IMR-90 (cell line): ENCODE data around the gene ZDHHC22. TPM values are rescaled to one million over a fixed set of nuclear protein-coding genes. Genes with fewer than 3 reads are reported as not detected.

Source experiments
- ATAC-seq: fragments of 200-7000 bp; cut with Tn5 transposase; 2 replicates; pipeline ENCODE4 v1.9.1; 2020; ENCODE audit warnings: low read depth, mild to moderate bottlenecking, moderate library complexity
- BruUV-seq: library from RNA; stranded (reverse); fragments of 400-500 nt; replicated peaks from 2 replicates; lab custom pipeline; 2021; lab: Mats Ljungman, UMichigan
- CTCF ChIA-PET: fragments of 300-600 bp; formaldehyde crosslinking; extraction: SDS; loops from one replicate; lab custom pipeline; 2021; ENCODE audit warnings: antibody characterized with exemption; lab: Yijun Ruan, JAX
- POLR2A ChIA-PET: fragments of 300-600 bp; sonication (Branson Sonifier 250); formaldehyde crosslinking; loops from one replicate; lab custom pipeline; 2022; ENCODE audit warnings: antibody characterized with exemption; ENCODE audit not compliant: unreplicated experiment; lab: Charles Lee
- DNase-seq: peaks from one replicate; pipeline ENCODE4 v3.0.0; 2013
- H2AFZ ChIP-seq: replicated peaks from 2 replicates; pipeline ENCODE3; 2013; ENCODE audit warnings: low read length, mild to moderate bottlenecking; ENCODE audit not compliant: poor library complexity
- H2AK5ac ChIP-seq: 2 replicates; pipeline ENCODE4 v1.6.1; 2013; ENCODE audit warnings: low read depth, low read length, inconsistent platforms
- H2AK9ac ChIP-seq: replicated peaks from 2 replicates; pipeline ENCODE3; 2013; ENCODE audit warnings: mild to moderate bottlenecking, low read depth, low read length, moderate library complexity; ENCODE audit not compliant: poor library complexity
- H2BK120ac ChIP-seq: 2 replicates; pipeline ENCODE4 v1.6.1; 2013; ENCODE audit warnings: low read depth, low read length, inconsistent platforms
- H2BK15ac ChIP-seq: 3 replicates; pipeline ENCODE4 v1.6.1; 2013; ENCODE audit warnings: low read depth, low read length, inconsistent platforms
- H2BK20ac ChIP-seq: 2 replicates; pipeline ENCODE4 v1.6.1; 2013; ENCODE audit warnings: low read depth, mild to moderate bottlenecking, inconsistent platforms, low read length, moderate library complexity
- H2BK5ac ChIP-seq: 2 replicates; pipeline ENCODE4 v1.6.1; 2013; ENCODE audit warnings: mild to moderate bottlenecking, low read depth, low read length, inconsistent platforms; ENCODE audit not compliant: poor library complexity, severe bottlenecking
- H3K14ac ChIP-seq: replicated peaks from 2 replicates; pipeline ENCODE4 v1.6.1; 2013; ENCODE audit warnings: low read depth, low read length, inconsistent platforms
- H3K18ac ChIP-seq: 2 replicates; pipeline ENCODE4 v1.6.1; 2013; ENCODE audit warnings: low read depth, low read length, control low read depth
- H3K23ac ChIP-seq: 2 replicates; pipeline ENCODE4 v1.6.1; 2013; ENCODE audit warnings: low read depth, low read length, inconsistent platforms
- H3K27ac ChIP-seq: 2 replicates; pipeline ENCODE4 v1.5.1; 2013; ENCODE audit warnings: mild to moderate bottlenecking, control low read depth, low read length; ENCODE audit not compliant: insufficient read depth
- H3K27me3 ChIP-seq: 2 replicates; pipeline ENCODE4 v1.6.1; 2013; ENCODE audit warnings: low read length; ENCODE audit not compliant: control insufficient read depth, insufficient read depth
- H3K36me3 ChIP-seq: 2 replicates; pipeline ENCODE4 v1.6.1; 2013; ENCODE audit warnings: low read length, mixed read lengths; ENCODE audit not compliant: control insufficient read depth, insufficient read depth
- H3K4ac ChIP-seq: 2 replicates; pipeline ENCODE4 v1.6.1; 2013; ENCODE audit warnings: low read depth, low read length, inconsistent platforms
- H3K4me1 ChIP-seq: 2 replicates; pipeline ENCODE4 v1.6.1; 2013; ENCODE audit warnings: low read length, mixed read lengths; ENCODE audit not compliant: control insufficient read depth, insufficient read depth
- H3K4me2 ChIP-seq: 2 replicates; pipeline ENCODE4 v1.6.1; 2013; ENCODE audit warnings: low read depth, mild to moderate bottlenecking, control low read depth, low read length, moderate library complexity
- H3K4me3 ChIP-seq: 2 replicates; pipeline ENCODE4 v1.5.1; 2013; ENCODE audit warnings: low read depth, mild to moderate bottlenecking, control low read depth, low read length, moderate library complexity; ENCODE audit not compliant: insufficient read depth
- H3K56ac ChIP-seq: 2 replicates; pipeline ENCODE4 v1.6.1; 2013; ENCODE audit warnings: low read length, inconsistent platforms; ENCODE audit not compliant: insufficient read depth; ENCODE audit errors: extremely low read depth
- H3K79me1 ChIP-seq, 2 experiments: 2 replicates each; pipeline ENCODE4 v1.6.1; 2013; ENCODE audit warnings: low read length in 2 of 2, inconsistent platforms in 1 of 2, low read depth in 1 of 2
- H3K9ac ChIP-seq: 2 replicates; pipeline ENCODE4 v1.6.1; 2013; ENCODE audit warnings: low read depth, low read length, control low read depth
- H3K9me1 ChIP-seq: 2 replicates; pipeline ENCODE4 v1.6.1; 2013; ENCODE audit warnings: low read length, inconsistent platforms; ENCODE audit not compliant: insufficient read depth
- H3K9me3 ChIP-seq: 2 replicates; pipeline ENCODE4 v1.6.1; 2013; ENCODE audit warnings: low read length; ENCODE audit not compliant: control insufficient read depth, insufficient read depth
- H4K20me1 ChIP-seq: 2 replicates; pipeline ENCODE4 v1.6.1; 2013; ENCODE audit warnings: low read length, inconsistent platforms; ENCODE audit not compliant: insufficient read depth
- H4K5ac ChIP-seq: 2 replicates; pipeline ENCODE4 v1.6.1; 2013; ENCODE audit warnings: mild to moderate bottlenecking, low read depth, low read length, control low read depth
- H4K8ac ChIP-seq, 2 experiments: 2 replicates each; pipeline ENCODE4 v1.6.1; 2013; ENCODE audit warnings: low read depth in 2 of 2, low read length in 2 of 2, control low read depth in 1 of 2, inconsistent platforms in 1 of 2
- H4K91ac ChIP-seq: 2 replicates; pipeline ENCODE4 v1.6.1; 2013; ENCODE audit warnings: low read depth, low read length, inconsistent platforms; ENCODE audit not compliant: insufficient read depth
- MAZ ChIP-seq: IDR thresholded peaks from 2 replicates; pipeline ENCODE4 v1.6.1; 2012; ENCODE audit warnings: low read depth, mild to moderate bottlenecking, low read length, improper control_type of control experiment, moderate library complexity, borderline replicate concordance
- POLR2A ChIP-seq: IDR thresholded peaks from 2 replicates; pipeline ENCODE4 v1.6.1; 2012; ENCODE audit warnings: mild to moderate bottlenecking, low read depth, low read length
- RFX5 ChIP-seq: IDR thresholded peaks from 2 replicates; pipeline ENCODE4 v1.8.0; 2012; ENCODE audit warnings: low read depth, mild to moderate bottlenecking, low read length, moderate library complexity
- WGBS, 2 experiments: methylation state at CpG; one replicate each; pipeline versions ENCODE4 v1.1.5 to v1.1.7; 2013; ENCODE audit warnings: missing lambda C conversion rate in 2 of 2; ENCODE audit not compliant: insufficient read length in 1 of 2; ENCODE audit errors: extremely low coverage in 2 of 2; 5-methylcytosine and 5-hydroxymethylcytosine counted together
- dilution Hi-C: fragments of 300-500 bp; cut with HindIII; formaldehyde crosslinking; loops from one replicate; pipeline ENCODE4 v1.14.3; 2018; ENCODE audit warnings: low sequenced_read_pairs; ENCODE audit not compliant: unreplicated experiment
- in situ Hi-C: fragments of 300-500 bp; cut with MboI; formaldehyde crosslinking; loops from 3 replicates; pipeline ENCODE4 v1.14.3; 2019; ENCODE audit warnings: low sequenced_read_pairs, inconsistent platforms, mixed read lengths
- intact Hi-C: fragments of 100-400 bp; cut with micrococcal nuclease; formaldehyde crosslinking; loops from 2 replicates; pipeline ENCODE4 v1.10.0; 2022
- polyA plus RNA-seq, 3 experiments: library from polyadenylated mRNA; depleted of rRNA; stranded (reverse); fragments of >200 nt; gene quantifications; 2 replicates each; pipeline ENCODE4 v1.2.3, GENCODE V29; 2012; ENCODE audit warnings: low replicate concordance in 1 of 3
- total RNA-seq: library from RNA; depleted of rRNA; stranded (reverse); fragments of >200 nt; gene quantifications from 2 replicates; pipeline ENCODE4 v1.2.3, GENCODE V29; 2012

ZDHHC22 gene
- total and polyA plus RNA-seq, 2 of the 4 experiments (the other 2 are of a cell fraction), result not detected

DNA sequence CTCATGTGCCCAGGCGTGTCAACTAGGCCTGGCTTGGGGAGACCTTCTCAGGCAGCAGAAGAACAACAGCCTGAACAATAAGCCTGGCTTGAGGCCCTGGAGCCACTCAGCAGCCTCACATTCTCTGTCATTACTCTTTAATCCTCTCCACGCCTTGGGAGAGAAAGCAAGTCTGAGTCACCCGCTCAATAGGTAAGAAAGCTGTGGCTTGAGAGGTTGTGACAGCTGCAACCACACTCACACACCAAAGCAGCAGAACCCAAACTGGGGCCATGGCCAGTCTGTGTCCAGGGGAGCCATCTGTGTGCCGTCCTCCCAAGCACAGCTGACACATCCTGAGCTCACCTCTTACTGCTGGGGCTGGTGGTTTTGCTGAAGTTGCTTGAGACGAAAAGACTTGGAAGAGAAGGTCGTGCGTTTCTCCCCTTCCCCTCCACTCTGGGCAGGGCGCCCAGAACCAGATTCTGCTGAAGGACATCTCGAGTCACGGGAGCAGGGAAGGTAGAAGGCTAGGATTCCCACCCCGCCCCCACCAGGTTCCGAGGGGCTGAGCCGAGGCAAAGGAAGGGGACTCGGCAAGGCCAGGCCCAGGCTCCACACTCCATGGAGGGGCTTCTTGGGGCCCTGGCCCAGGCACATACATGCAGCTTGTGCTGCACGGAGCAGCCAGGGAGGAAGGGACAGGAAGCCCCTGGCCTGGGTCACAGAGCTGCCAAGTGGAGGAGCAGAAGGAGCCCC is 45.5 kb upstream of the ZDHHC22 start:
- Histone ChIP-seq H3K4ac (no peak overlapping the region), H2BK5ac (no peak overlapping the region), H3K56ac (no peak overlapping the region), H4K91ac (no peak overlapping the region), H4K8ac (no peak overlapping the region), H4K5ac (no peak overlapping the region), H3K4me1 (no peaks in the 10 kb centered on the region), H3K4me3 (no peak overlapping the region), H3K18ac (no peak overlapping the region), H3K14ac (no peak overlapping the region), H3K23ac (no peak overlapping the region), H3K9me3 (no peaks in the 10 kb centered on the region), H2AFZ (no peak overlapping the region), H2BK20ac (no peak overlapping the region), H3K27ac (no peak overlapping the region), H3K4me2 (no peak overlapping the region), H3K9ac (no peak overlapping the region), H3K27me3 (peaks cover 25% of the 10 kb centered on the region), H4K20me1 (no peaks in the 10 kb centered on the region), H2BK120ac (no peak overlapping the region), H2BK15ac (no peak overlapping the region), H2AK9ac (no peak overlapping the region), H3K36me3 (no peaks in the 10 kb centered on the region), H3K79me1 (no peaks in the 10 kb centered on the region), H3K9me1 (0 out of 2 replicates have a peak, but pooled peaks cover 3% of the 10 kb centered on the region), H2AK5ac (no peak overlapping the region)
- TF ChIP-seq RFX5 (no peak), POLR2A (no peak), MAZ (no peak)
- intact Hi-C loops, result no loop called here
- 30% methylated on average over 5 of the region's 15 CpGs; no CpG with 5 or more reads in 1 of the 2 experiments for WGBS, 2 experiments
- ATAC-seq, result no peak
- dilution Hi-C loops, result no loop called here
- ChIA-PET POLR2A (no interaction called here), CTCF (no interaction called here)
- peak; percentile 26 for DNase-seq
- in situ Hi-C loops, result no loop called here
- no TSS peak for BruUV-seq
